ENCODE data around the gene ZNF579. TPM values are rescaled to one million over a fixed set of nuclear protein-coding genes. Genes with fewer than 3 reads are reported as not detected.
A peak's percentile ranks its signal among the peaks of the same experiment; 100 is the strongest.

ZNF579 gene
- total RNA-seq, 1 experiment from 2014 or later, result 13.5 TPM

DNA sequence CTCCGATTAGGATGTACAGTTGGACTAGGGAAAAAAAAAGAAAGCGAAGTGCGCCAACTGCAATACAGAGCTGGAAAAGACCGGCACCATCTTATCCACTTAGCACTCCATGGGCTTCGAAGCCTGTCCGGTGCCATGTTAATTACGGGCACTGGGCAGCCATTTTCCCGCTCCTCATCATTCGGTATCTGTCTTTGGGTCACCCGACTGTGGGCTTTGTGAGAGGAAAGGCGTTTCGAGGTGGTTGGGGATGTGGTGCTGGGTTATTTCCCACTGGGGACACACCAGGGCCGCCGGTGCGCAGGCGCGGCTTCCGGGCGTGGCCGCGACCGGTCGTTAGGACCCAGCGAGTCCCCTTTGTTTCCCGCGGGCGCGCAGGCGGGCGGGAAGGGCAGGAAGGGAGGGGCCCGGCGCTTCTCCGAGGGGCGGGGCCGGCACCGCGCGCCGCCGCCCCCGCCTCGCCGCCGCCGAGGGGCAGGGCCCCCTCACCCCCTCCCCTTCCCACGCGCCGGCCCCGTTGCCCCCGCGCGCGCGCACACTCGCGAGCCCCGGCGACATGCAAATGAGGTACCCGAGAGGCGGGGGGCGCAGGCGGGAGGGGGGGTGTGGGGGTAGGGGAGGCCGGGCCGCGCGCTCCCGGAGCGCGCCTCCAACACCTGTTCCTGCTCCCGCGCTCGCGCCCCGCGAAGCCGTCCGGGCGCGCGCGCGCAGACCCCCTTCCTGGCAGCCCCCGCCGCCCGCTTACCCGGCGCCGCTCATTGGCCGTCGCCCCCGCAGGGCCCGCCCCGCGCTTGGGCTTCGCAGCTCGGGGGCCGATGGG is 19.4 kb upstream of the ZNF579 start, which contains the start of gene ZNF524:
ZNF524 (plus strand) TSS at position 447 of the 820 bp plus-strand sequence. CDS start 1,825 bp downstream, outside the sequence.
- TSS peak; percentile 51 for BruUV-seq (replicated peaks)
- Histone ChIP-seq H3K27me3 (ENCODE audit: low read length) (no peaks in the 10 kb centered on the region), H2AFZ (ENCODE audit: low read length) (peak within 1 kb of the TSS; percentile 91), H3K27ac (ENCODE audit: low read length) (peak within 1 kb of the TSS; percentile 87), H3K9me2 (replicated peaks; ENCODE audit: low read length) (no peaks in the 10 kb centered on the region), H3K9ac (ENCODE audit: low read length) (peak within 1 kb of the TSS; percentile 95), H3K36me3 (ENCODE audit: low read depth, low read length) (peaks cover 4% of the 10 kb centered on the region; the same call in 1 of the 2 replicates), H3K4me2 (ENCODE audit: low read length) (peak within 1 kb of the TSS; percentile 90), H4K20me1 (ENCODE audit: low read length) (no peaks in the 10 kb centered on the region), H3K79me2 (ENCODE audit: low read length) (peaks cover 12% of the 10 kb centered on the region; the same call in 1 of the 2 replicates), H3K4me3 (ENCODE audit: low read length) (peak within 1 kb of the TSS; percentile 77), H3K4me1 (ENCODE audit: insufficient read depth, low read length) (peaks cover 19% of the 10 kb centered on the region), H3F3A (ENCODE audit: low read length, unreplicated experiment) (peaks cover 6% of the 10 kb centered on the region), H3K9me3 (ENCODE audit: low read length) (no peaks in the 10 kb centered on the region)
- ChIA-PET CTCF (interaction anchor here (0.5 to 1.4 kb wide), 4 partner anchors 18 to 123 kb away, joined by 4 to 9 read pairs (median 4); partner anchors contain the start of gene CCDC106), POLR2A (ENCODE audit: unreplicated experiment) (interaction anchor here (0.5 to 1.2 kb wide), 5 partner anchors 13 to 1137 kb away, joined by 4 to 10 read pairs (median 5); partner anchors contain the start of genes LENG9, ZNF628 and ZNF784)
- intact Hi-C loops (cut with micrococcal nuclease), result loop anchor here (1.0 to 5.0 kb wide), 4 partner anchors 13 to 41 kb away; partner anchors contain the start of genes ZNF579 and ZNF580
- TF ChIP-seq EZH2phosphoT487 (IDR thresholded peaks at IDR 0.05; ENCODE audit: borderline replicate concordance, low read length), result no peak
- ATAC-seq (peak; percentile 46), DNase-seq (peak; percentile 87)

GRCh38 chr19:55599468-55599841 is 18.8 kb upstream of the ZNF579 start, which contains the start of gene FIZ1:
TSS of gene FIZ1 (minus strand) at chr19:55599517. CDS start at chr19:55597865, 1,652 bp downstream.
- H3K9me2 ChIP-seq (replicated peaks; ENCODE audit: low read length), result no peaks in the 10 kb centered on the region
- DNase-seq, result peak; percentile 99
- peaks cover under 1% of the 10 kb centered on the region for H3F3A ChIP-seq (ENCODE audit: low read length, unreplicated experiment)
- peaks cover 12% of the 10 kb centered on the region; the same call in 1 of the 2 replicates for H3K79me2 ChIP-seq (ENCODE audit: low read length)
- CTCF ChIA-PET, result interaction anchor here (0.5 to 1.4 kb wide), 6 partner anchors 18 to 433 kb away, joined by 3 to 9 read pairs (median 4); partner anchors contain the start of genes CCDC106 and DNAAF3
- TF ChIP-seq, protein P1, sequence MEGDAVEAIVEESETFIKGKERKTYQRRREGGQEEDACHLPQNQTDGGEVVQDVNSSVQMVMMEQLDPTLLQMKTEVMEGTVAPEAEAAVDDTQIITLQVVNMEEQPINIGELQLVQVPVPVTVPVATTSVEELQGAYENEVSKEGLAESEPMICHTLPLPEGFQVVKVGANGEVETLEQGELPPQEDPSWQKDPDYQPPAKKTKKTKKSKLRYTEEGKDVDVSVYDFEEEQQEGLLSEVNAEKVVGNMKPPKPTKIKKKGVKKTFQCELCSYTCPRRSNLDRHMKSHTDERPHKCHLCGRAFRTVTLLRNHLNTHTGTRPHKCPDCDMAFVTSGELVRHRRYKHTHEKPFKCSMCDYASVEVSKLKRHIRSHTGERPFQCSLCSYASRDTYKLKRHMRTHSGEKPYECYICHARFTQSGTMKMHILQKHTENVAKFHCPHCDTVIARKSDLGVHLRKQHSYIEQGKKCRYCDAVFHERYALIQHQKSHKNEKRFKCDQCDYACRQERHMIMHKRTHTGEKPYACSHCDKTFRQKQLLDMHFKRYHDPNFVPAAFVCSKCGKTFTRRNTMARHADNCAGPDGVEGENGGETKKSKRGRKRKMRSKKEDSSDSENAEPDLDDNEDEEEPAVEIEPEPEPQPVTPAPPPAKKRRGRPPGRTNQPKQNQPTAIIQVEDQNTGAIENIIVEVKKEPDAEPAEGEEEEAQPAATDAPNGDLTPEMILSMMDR (conservative IDR thresholded peaks at IDR 0.05; ENCODE audit: low read depth, low read length), result no peak
- TF ChIP-seq EZH2phosphoT487 (IDR thresholded peaks at IDR 0.05; ENCODE audit: borderline replicate concordance, low read length), result no peak
- TF ChIP-seq EZH2 (IDR thresholded peaks at IDR 0.05; ENCODE audit: low read length, unreplicated experiment), result no peak
- H3K4me1 ChIP-seq (ENCODE audit: insufficient read depth, low read length), result peaks cover 14% of the 10 kb centered on the region
- peak within 1 kb of the TSS; percentile 95 for H3K9ac ChIP-seq (ENCODE audit: low read length)
- no TSS peak for BruUV-seq (replicated peaks)
- H3K9me3 ChIP-seq (ENCODE audit: low read length), result no peaks in the 10 kb centered on the region
- peak within 1 kb of the TSS; percentile 91 for H2AFZ ChIP-seq (ENCODE audit: low read length)
- peak within 1 kb of the TSS; percentile 90 for H3K4me2 ChIP-seq (ENCODE audit: low read length)
- peak within 1 kb of the TSS; percentile 77 for H3K4me3 ChIP-seq (ENCODE audit: low read length)
- H4K20me1 ChIP-seq (ENCODE audit: low read length), result no peaks in the 10 kb centered on the region
- H3K27ac ChIP-seq (ENCODE audit: low read length), result peak within 1 kb of the TSS; percentile 87
- POLR2A ChIA-PET (ENCODE audit: unreplicated experiment), result interaction anchor here (0.5 to 1.2 kb wide), 10 partner anchors 13 to 1136 kb away, joined by 3 to 10 read pairs (median 4); partner anchors contain the start of genes LENG9, ZNF628 and ZNF784
- no peaks in the 10 kb centered on the region for H3K27me3 ChIP-seq (ENCODE audit: low read length)
- peak; percentile 81 for ATAC-seq
- peaks cover 4% of the 10 kb centered on the region; the same call in 1 of the 2 replicates for H3K36me3 ChIP-seq (ENCODE audit: low read depth, low read length)
- intact Hi-C loops (cut with micrococcal nuclease), result loop anchor here (1.0 to 5.0 kb wide), 4 partner anchors 12 to 41 kb away; partner anchors contain the start of genes ZNF579 and ZNF580
